HG03378 (cell line): ENCODE data around the gene RAB6A.

ENCODE experiments used
- ATAC-seq: cut with Tn5 transposase; IDR thresholded peaks from one replicate; pipeline ENCODE4 v1.9.1; 2021; ENCODE audit warnings: mild to moderate bottlenecking, moderate library complexity; ENCODE audit not compliant: unreplicated experiment

Gene RAB6A

DNA sequence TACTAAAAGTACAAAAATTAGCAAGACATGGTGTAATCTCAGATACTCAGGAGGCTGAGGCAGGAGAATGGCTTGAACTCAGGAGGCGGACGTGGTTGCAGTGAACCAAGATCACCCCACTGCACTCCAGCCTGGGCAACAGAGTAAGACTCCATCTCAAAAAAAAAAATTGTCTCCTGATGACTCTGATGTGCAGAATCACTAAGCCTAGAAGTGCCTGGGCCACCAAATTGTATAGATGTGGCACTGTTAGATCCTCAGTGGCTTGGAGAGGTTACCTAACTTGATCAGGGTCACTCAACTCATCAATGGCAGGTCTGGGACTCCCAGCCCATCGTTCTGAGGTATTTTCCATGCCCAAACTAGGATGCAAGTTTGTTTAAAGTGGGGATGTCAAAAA lies 103.9 kb downstream of the RAB6A start:
- ATAC-seq = no peak

DNA sequence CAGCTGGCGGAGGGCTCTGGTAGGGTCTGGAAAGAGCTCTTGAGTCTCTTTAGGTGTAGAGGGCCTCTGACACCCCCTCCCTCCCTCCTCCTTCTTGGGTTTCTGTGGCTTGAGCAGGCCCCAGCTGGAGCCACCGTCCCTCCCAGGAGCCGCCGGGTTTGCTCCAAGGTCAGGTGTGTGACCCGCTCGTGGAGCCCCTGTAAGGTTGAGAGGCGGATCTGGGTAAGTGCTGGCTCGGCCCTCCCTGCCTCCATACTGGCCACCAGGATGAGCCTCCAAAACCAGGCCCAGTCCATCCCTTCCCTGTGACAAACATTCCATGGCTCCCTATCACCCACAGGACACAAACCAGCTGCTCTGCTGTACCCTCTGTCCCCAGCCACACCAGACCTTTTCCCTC lies 105.2 kb downstream of the RAB6A start:
- no peak for ATAC-seq

GRCh38 chr11:73654482-73655021 lies 106.3 kb downstream of the RAB6A start:
- ATAC-seq = no peak

GRCh38 chr11:73653996-73654395 lies 106.9 kb downstream of the RAB6A start:
- no peak for ATAC-seq

- no peak for ATAC-seq
These were observed 107.9 kb downstream of the RAB6A start for GRCh38 chr11:73652856-73653559.

DNA sequence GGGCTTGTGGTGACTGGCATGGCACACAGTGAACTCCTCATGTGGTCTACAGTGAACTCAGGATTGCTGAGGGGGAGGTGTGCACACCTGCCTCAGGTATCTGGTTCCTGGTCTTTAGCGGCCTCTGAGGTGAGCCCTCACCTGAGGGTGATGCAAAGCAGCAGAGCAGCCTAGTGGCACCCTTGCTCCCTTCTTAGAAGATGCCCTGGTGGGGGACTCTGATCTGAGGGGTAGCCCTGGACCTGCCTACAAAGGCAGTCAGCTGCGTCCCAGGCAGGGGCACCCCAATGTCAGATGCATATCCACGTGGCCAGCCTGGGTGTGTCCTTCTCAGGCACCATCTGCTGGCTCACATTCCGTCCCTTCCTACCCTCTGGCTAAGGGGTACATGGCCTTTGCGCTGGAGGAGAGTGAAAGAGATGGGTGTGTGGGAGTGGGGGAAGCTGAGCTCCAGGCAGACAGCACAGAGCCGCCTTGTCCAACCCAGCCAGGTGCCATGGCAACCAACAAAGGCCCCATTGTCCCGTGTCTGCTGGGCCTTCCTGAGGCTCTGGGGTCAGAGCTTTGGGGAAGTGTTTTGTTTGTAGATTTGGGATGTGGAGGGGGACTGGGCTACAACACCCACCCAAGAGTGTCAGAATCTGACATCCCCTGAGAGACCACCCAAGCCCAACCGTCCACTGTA lies 108.7 kb downstream of the RAB6A start:
- ATAC-seq = no peak

GRCh38 chr11:73651661-73652045 lies 109.2 kb downstream of the RAB6A start:
- ATAC-seq = no peak

DNA sequence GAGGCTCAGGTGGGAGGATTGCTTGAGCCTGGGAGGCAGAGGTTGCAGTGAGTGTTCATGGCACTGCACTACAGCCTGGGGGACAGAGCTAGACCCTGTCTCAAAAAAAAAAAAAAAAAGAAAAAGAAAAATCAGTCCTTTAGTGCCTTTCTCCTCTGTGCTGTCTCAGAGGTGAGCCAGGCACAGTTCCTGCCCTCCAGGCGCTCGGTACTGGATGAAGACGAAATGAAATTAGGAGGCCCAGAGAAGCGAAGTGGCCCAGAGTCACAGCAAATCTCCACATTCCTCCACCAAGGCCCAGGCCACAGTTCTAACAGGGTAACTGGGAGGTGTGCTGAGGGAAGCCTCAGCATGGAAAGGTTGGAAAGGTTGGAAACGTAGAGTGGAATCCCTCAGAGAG lies 109.6 kb downstream of the RAB6A start:
- ATAC-seq = no peak

- ATAC-seq = no peak
These were observed 110.5 kb downstream of the RAB6A start for GRCh38 chr11:73650400-73650799.

GRCh38 chr11:73649206-73649605 lies 111.7 kb downstream of the RAB6A start:
- no peak for ATAC-seq

GRCh38 chr11:73648571-73649046 lies 112.3 kb downstream of the RAB6A start:
- ATAC-seq = no peak

- ATAC-seq = no peak
These were observed 112.8 kb downstream of the RAB6A start for GRCh38 chr11:73648121-73648520.

GRCh38 chr11:73647459-73648100 lies 113.3 kb downstream of the RAB6A start:
- no peak for ATAC-seq

DNA sequence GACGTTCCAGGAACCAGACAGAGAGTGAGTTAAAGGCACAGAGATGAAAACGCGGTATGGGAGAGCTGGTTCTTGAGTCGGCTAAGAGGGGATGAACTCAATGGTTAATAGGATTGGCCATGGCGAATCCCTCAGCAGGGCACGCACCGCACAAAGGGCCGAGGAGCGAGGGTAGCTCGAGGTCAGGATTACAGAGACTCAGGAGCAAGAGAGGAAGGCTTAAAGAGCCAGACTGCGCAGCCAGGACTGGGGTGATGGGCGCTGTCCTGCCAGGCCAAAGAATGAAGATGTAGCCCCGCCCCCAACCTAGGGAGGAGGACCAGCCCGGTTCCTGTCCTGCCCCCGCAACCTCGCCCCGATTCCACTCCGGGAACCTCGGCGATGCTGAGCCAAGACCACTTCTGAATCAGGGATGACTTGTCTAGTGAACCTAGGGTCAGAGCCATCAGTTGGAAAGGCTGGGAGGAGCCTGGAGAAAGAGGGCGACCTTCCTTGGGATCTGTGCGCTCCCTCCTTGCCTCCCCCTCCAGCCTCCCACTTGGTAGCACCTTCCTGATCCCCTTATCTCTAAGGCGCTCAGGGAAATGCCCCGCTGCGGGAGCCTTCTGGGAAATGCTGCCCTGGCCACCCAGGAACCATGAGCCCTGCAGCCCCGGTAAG lies 114.8 kb downstream of the RAB6A start, which contains the start of gene PLEKHB1:
Gene PLEKHB1 (plus strand): TSS at position 610 of the 660 bp plus-strand sequence. CDS start 28 bp downstream, at position 638.
- ATAC-seq = no peak

- no peak for ATAC-seq
These were observed 115.5 kb downstream of the RAB6A start for GRCh38 chr11:73645121-73645969.

- ATAC-seq = no peak
These were observed 119.2 kb downstream of the RAB6A start for GRCh38 chr11:73641668-73642067.

DNA sequence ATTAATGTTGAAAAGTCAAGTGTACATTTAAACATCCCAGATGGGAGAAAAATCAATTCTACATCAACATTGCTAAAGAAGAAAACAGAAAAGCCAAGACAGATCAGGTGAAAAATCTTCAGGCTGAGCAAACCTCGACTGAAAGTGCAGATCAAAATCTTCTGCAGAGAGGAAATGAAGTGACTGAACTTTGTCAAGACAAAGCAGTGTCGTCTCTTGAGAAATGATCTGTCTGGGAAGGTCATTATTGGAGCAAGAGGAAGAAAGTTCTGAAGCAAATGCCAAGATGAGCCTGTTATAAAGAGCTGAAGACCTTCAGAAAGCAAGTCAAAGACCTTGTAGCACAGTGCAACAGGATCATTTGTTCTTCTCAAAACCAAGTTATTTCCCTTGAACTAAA lies 120.3 kb downstream of the RAB6A start:
- no peak for ATAC-seq

DNA sequence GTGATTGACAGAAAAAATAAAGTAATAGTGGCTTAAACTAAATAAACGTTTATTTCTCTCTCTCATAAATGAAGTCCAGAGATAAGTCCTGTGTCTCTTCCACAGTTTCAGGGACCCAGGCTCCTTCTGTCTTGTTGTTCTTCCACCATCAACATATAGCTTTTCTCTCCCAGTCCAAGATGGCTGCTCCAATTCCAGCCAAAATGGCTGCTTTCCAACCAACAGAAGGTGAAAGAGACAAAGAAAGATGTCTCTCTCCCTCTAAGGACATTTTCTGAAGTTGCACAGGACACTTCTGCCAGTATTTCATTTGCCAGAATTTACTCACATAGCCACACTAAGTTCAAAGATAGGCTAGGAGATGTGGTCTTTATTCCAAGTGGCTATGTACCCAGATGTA lies 123.9 kb downstream of the RAB6A start:
- ATAC-seq = no peak

GRCh38 chr11:73636249-73636648 lies 124.6 kb downstream of the RAB6A start:
- ATAC-seq = no peak

DNA sequence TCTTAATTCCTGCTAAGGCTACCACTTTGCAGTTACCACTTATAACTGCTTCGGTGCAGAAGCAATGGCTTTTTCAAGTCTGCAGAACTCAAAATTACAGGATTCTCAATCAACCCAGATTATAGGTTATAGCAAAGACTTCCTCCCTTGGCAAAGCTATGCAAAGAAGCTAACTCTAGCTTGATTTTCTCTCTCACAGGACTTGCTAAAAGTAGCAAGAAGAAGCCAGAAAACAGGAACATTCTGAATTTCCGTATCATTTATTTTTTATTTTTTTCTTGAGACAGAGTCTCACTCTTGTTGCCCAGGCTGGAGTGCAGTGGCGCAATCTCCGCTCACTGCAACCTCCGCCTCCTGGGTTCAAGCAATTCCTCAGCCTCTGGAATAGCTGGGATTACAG lies 125.2 kb downstream of the RAB6A start:
- no peak for ATAC-seq
